ENCODE results near the gene PRDM16. TPM values are rescaled to one million over a fixed set of nuclear protein-coding genes. Genes with fewer than 3 reads are reported as not detected.
"Not testable (repeated sequence)": the region's sequence is repeated elsewhere in the genome, so short reads cannot be mapped to it uniquely, and the experiment has no call there.

PRDM16 gene
- polyA plus RNA-seq, 1 donor: 0.62 TPM

DNA sequence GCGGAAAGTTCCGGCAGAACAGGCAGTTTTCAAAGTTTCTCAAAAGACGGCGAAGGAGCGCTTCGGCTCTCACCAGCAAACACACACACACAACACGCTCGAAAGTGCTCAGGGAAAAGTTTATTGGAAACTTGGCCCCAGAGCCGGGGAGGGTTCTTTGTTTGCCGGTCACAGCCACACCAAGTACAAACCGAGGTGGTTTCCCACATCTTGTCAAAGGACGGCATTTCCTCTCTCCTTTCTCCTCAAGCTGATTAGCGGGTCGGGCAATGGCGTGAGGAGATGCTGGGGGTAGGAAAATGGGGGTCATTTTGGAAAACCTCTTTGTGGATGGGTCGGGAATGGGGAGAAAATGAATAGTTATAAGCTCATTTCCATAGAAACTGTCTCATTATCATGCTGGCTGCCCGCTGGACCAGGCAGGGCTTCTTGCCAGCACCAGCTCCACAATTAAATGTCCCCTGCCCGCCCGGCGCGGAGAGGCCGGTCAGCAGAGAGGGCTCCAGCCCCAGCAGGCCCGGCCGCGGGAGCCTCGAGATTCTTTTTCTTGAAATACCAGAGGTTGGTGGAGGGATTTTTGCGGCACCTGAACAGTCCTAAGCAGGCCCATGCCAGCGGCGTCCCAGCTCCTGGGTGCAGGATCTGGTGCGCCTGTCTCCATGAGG, 92.3 kb downstream of the PRDM16 start:
- no peak for DNase-seq (ENCODE audit: low read depth)

DNA sequence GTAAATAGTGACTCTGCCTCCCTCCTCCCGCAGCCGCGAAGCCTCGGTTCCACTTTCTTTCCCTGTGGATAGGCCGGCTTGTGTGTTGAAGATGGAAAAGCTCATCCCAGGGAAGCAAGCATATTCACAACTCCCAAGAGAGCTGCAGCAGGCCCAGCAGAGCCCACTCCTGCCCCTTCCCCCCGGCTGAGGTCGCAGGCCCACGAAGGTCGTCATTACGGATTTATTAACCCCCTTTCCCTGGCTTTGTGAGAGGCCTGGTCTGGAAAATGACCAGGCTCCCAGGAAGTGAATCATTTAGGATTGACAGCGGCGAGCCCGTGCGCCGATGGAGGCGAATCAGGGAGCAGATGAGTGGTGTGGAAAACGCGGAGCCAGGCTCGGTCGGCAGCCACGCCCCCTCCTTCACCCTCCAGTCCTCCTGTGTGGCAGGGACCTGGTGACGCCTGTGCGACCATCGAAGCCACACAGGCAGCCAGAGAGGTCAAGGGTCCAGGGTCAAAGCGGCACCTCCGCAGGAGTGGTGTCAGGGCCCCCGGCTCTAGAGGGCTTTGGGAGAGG, 93.4 kb downstream of the PRDM16 start:
- no peak for DNase-seq (ENCODE audit: low read depth)

DNA sequence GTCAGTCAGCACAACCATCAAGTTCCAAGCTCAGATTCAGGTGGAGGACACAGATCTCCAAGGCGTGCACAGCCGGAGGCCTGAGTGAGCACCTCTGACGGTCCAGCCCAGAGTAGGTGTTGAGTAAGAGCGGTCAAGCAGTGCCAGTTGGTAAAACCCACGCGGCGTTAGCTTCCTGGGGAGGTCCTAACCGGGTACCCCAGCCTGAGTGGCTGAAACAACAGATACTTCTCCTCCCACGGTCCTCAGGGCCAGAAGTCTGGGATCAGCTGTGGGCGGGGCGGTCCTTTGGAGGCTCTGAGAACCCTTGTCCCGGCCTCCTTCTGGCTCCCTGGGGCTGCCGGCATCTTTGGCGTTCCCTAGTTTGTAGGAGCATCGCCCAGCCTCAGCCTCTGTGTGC, 94.4 kb downstream of the PRDM16 start:
- DNase-seq (ENCODE audit: low read depth): no peak

DNA sequence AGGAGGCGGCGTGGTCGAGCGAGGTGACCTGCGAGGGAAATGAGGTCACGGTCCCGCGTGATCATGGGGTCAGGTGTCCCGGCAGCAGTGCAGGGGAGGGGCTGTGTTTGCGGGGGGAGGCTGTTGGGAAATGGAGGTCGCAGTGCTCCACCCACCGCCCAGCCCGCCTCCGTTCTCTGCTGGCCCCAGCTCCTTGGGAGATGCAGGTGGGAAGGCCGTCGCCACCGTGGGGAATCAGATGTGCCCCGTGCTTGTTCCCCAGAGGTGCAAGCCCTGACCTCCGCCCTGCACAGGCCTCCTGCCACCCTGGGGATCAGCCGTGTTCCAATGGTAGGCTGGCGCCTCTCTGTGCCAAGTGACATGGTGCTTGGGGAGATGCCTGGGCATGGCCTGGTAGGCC, 95.7 kb downstream of the PRDM16 start:
- DNase-seq (ENCODE audit: low read depth): no peak

DNA sequence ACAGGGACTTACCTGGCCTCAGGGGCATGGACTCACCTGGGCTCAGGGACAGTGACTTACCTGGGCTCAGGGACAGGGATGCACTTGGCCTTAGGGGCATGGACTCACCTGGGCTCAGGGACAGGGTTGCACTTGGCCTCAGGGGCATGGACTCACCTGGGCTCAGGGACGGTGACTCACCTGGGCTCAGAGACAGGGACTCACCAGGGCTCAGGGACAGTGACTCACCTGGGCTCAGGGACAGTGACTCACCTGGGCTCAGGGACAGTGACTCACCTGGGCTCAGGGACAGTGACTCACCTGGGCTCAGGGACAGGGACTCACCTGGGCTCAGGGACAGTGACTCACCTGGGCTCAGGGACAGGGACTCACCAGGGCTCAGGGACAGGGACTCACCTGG, 96.2 kb downstream of the PRDM16 start:
- not testable (repeated sequence) for DNase-seq (ENCODE audit: low read depth)

DNA sequence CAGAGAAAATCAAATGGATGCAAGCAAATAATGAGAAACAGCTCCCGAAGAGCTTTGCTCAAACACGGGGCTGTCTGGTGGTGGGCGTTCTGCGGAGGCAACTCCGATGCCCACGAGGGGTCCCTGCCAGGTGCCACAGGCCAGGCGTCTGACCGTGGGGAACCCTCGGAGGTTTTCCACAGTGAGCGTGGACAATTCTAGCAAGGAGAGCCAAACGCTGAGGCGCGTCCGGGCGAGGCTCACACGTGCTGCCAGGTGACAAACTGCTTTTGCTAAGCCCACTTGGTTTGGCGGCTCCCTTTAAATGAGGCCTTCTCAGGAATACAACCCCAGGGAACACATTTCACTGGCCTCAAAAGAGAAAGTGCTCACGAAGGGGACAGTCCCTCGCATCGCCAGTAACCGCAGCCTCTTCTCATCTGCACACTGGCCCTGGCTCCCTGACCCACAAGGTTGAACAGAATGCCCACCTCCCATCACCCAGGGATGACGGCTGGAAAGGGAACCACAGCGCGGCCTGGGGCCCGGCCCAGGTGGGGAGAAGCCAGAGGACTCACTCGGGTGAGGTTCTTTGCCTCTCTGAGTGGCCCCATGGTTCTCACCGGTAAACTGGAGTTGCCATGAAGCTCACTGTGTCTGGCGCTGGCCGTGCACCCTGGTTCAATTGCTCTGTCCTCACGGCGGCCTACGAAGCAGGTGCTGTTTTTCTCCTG, 97.4 kb downstream of the PRDM16 start:
- DNase-seq (ENCODE audit: low read depth): no peak

DNA sequence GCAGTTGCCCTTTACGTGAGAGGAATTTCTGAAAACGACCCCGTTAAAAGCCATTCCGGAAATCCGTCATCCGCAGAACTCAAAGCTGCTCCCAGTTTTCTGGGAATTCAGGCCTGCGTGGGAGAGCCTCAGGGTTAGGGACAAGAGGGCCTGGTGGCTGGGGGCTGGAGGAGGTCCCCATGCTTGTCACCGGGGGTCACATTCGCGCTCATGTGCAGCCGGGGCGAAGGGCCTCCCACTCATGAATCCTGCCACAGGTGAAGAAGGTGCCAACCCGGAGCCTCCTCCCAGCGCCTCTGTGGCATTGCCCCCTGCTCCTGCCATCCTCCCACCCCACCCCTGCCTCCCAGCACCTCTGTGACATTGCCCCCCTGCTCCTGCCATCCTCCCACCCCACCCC, 98.3 kb downstream of the PRDM16 start:
- no peak for DNase-seq (ENCODE audit: low read depth)

DNA sequence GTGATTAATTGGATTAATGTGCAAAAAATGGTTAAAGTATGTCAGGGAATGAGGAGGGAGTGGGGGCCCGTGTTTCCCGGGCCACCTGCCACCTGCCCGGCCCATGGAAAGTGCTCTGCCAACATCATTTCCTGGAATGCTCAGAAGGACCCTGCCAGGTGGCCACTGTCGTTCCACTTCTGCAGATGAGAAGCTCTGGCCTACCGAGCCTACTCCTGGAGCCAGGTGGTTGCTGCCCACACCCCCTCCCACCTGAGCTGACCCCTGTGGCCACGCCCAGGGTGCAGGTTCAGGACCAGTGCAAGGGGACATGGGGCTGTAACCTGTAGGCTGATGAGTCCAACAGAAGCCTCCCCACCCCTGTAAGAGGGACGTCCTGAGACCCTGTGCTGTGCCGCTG, 99.7 kb downstream of the PRDM16 start:
- no peak for DNase-seq (ENCODE audit: low read depth)

DNA sequence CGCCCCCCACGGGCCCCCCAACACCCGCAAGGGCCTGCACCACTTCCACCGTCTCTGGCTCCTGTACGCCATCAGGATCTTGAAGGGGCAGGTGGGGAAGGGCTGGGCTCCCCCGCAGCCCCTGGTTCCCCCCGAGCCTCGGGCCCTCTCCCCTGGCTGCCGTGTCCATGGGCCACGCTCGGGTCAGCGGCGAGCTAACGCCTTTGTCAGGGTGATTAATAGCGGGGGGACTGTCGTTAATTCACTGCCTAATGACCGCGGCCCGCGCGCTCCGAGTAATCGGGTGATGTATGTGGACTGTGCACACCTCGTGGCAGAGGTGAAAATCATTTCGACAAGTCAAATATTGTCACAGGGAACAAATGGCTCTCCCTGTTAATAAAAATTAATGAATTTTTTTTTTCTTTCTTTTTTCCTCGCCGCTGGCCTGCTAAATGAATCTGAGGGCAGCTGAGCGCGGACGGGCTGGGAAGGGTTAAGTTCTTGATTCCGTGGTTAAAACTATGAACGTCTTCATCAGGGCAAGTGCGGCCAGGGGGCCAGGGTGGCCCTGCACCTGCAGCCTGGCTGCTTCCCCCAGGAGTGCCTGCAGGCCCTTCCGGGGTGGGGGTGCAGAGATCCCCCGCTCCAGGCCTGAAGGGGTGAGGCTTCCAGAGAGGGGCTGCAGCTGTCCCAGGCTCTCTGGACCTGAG, 100.8 kb downstream of the PRDM16 start:
- DNase-seq (ENCODE audit: low read depth): no peak

DNA sequence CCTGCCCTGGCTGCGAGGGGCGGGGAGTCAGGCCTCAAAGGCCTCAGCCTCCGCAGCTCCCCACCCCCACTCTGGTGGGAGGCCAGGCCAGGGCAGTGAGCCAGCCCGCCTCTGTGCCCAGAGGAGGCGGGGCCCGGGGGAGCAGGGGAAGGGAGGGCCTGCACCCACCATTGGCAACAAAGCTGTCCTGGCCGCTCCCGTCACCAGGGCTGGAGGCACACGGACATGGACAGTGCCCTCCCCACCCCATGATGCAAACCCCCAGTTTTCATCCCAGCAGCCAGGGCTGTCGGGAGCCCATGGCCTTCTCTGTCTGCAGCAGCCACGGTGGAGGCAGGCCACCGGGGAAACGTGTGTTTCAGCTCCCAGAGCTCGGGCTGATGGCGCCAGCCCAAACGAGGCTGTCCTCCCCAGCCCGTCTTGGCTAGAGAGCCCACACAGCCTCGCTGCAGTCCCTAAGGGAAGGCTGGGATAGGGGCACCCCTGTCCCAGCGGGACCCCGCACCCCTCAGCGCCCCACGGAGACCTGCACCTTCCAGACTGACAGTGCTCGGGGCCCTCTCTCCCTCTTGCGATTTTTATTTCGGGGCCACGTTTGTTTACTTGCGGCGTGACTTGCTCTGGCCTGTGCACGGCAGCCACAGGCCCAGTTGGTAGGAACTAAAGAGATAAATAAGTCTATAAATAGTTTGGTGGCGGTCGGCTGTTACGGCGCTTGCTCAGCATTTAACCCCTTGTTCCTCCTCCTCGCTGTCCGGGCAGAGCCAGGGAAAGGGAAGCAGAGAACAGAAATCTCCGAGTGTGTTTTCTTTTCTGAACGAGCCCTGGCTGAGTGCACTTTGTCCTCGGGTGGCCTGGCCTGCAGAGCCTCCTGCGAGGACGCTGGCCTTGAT, 101.8 kb downstream of the PRDM16 start:
- DNase-seq (ENCODE audit: low read depth): peak; percentile 8

DNA sequence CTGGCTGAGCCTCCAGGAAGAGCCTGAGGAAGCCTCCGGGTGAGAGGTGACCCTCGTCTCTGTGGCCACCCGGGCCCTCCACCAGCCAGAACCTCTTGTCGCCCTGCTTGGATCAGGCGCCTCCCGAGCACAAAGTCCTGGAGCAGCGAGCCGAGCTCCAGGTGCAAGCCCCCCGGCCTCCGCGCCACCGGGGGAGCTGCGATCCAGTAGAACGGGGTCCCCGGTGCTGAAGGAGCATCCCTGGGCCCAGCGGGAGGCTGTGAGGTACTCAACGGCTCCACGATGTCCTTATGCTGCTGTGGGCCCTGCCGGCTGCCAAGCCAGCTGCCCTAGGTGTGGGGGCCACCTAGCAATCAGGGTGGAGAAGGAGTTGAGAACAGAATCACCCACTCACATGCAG, 102.8 kb downstream of the PRDM16 start:
- no peak for DNase-seq (ENCODE audit: low read depth)

DNA sequence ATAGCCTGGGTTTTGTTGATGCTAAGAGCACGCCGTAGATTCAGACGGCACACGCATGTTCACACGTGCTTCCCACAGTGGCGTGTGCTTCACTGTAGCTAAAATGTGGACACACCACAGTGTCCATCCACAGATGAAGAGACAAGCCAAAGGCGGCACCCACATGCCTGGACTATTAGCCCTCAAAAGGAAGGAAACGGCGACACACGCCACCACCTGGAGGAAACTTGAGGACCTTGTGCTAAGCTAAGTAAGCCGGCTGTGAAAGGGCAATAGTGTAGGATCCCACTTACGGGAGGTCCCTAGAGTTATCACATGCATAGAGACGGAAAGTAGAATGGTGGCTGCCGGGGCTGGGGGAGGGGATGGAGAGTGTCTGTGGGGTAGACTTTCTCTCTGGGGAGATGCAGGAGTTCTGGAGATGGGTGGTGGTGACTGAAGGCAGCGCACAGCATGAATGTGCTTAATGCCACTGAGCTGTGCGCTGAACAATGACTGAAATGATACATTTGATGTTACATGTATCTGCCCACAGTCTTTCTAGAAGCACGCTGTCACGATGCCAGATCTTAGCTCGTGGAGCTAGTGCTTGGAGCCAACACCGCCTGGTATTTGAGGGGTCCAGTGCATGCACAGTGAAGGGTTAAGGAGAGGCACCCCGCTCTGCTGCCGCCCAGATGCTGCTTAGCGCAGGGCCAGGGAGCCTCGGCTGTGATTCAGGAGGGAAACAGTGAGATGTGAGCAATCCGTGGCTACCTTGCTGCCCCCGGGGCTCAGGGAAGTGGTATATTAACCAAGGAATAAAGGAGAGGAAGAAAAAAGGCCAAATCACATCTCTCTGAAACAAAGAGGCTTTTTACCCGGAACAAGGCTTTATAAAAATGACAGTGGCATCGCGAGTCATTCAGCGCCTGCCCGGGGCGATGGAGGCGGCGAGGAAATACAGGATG, 103.7 kb downstream of the PRDM16 start:
- no peak for DNase-seq (ENCODE audit: low read depth)

DNA sequence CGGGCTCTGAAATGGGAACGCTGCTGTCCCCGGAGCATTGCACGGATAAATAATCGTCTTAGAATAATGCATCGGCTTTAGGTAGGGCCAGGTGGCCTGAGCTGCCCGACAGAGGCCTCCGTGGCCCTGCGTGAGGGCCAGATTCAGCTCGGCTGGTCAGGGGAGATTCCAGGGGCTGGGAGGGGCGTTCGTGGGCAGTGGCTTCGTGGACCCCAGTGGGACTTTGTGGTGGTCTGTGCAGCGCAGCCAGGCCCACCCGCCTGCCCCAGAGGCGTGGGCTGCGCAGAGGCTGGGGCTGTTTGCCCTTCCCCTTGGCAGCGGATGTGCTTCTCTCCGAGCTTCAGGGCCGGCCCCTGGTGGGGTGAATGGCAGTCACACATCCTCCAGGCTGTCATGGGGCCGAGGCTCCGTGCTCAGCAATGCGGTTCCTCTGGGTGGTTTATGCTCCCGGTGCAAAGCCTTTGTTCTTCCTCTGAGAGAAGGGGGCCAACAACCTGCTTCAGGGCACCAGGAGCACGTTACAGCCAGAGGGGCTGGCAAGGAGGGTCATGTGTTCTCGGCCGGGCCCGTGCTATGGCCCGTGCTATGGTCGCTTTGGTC, 104.5 kb downstream of the PRDM16 start:
- DNase-seq (ENCODE audit: low read depth): no peak

DNA sequence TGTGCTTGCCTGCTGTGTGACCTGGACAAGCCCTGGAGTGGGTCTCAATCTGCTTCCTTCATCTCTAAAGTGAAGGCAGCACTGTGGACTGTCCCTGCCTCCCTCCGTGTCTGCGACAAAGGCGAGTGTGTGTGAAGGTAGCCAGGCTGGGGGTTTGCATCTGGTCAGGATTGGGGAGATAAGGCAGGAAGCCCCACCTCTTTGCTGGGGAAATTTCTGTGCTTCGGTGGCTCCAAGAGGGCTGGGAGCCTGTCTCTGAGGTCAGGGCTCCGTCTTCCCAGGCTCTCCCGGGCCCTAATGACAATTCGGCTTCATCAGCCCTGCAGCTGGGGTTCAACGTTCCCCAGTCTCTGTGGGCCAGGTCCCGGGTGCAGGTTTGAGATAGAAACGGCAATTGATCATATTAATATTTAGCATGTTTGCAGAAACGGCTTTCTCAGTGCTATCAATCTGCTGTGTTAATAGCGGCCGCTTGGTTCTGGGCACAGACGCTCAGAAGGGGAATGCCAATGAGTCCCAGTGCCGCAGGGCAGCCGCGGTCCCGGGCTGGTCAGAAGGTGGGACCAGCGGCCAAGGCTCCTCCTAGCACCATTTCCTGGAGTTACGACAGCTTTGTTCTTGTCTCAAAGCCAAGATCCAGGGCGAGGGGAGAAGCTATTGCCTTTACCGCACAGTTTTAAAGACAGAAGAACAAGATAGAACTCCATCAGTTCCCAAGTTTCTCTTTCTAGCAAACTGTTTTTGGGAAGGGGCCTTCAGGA, 105.7 kb downstream of the PRDM16 start:
- peak; percentile 29 for DNase-seq (ENCODE audit: low read depth)

DNA sequence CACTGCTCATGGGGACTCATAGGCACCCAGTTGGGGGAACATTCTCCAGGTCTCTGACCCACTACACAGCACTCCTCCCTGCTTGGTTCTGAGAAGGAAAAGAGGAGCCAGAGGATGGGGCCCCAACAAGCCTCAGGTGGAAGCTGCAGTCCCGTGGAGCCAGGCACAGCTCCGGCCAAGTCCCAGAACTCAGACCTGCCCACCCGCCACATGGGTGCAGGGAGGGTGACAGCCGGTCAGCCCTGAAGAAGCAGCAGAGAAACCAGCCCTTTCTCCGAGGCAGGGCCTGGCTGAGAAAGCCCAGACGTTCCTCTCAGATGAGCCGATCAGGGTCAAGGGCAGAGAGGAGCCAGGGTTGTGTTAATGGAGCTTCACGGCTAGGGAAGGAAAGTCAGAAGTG, 106.5 kb downstream of the PRDM16 start:
- DNase-seq (ENCODE audit: low read depth): no peak

DNA sequence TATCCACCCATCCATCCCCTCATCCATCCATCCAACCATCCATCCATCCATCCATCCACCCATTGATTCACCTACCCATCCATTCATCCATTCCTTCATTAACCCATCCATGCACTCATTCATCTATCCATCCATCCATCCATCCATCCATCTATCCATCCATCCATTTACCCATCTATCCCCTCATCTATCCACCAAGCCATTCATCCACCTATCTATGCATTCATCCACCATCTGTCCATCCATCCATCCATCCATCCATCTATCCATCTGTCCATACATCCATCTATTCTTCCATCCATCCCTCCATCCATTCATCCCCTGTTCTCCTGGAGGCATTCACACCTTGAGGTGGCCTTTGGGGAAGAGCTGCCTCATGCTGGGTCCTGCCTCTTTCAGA, 107.0 kb downstream of the PRDM16 start:
- no peak for DNase-seq (ENCODE audit: low read depth)

DNA sequence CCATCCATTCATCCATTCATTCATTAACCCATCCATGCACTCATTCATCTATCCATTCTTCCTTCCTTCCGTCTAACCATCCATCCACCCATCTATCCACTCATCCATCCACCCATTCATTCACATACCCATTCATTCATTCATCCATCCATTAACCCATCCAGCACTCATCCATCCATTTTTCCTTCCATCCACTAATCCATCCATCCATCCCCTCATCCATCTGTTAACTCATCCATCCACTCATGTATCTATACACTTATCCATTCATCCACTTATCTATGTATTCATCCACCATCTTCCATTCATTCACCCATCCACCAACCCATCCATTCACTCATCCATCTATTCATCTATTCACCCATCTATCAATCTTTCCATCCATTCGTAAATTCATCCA, 107.8 kb downstream of the PRDM16 start:
- no peak for DNase-seq (ENCODE audit: low read depth)

DNA sequence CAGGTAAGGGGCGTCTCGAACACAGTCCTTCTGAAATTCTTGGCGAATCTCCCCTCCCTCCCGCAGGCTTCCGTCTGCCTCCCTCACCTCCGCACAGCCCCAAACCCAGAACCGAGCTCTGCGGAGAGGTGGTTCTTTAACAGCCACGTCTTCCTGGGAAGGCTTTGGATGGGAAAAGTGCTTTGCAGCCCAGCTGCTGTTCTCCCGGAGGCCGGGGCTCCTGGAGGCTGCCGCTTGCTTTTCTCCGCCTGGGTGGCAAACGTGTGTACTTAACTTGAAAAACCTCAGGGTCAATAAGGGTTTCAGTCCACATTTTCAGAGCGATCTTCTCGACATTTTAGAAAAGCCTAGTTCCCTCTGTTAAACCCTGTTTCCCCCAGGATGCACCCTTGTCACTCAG, 109.3 kb downstream of the PRDM16 start:
- DNase-seq (ENCODE audit: low read depth): no peak

DNA sequence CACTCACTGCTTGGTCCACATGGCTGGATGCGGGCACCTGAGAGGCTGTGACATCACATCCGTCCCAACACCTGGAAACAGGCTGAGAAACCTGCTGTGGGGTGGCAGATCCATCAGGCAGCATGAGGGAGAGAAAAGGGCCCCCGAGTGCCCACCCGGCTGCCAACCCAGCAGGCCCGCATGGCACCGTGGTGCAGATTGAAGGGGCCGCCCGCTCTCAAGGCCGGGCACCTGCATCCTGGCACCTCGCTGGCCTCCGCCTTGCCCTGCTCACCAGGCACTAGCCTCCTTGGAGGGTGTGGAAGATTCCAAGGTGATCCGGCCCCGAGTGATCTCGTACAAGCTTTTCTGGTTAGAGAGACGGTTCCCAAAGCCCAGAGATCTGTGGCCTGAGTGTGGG, 110.5 kb downstream of the PRDM16 start:
- no peak for DNase-seq (ENCODE audit: low read depth)
